GM10266 (cell line): ENCODE results near the gene C11orf21.
"Not testable (repeated sequence)": the region's sequence is repeated elsewhere in the genome, so short reads cannot be mapped to it uniquely, and the experiment has no call there.

Source experiments
- DNase-seq: peaks from one replicate; pipeline ENCODE4 v3.0.0; 2012; ENCODE audit errors: extremely low spot score
- CTCF ChIP-seq: IDR thresholded peaks from 2 replicates; pipeline ENCODE4 v1.5.1; 2012; ENCODE audit warnings: mild to moderate bottlenecking, low read depth; ENCODE audit not compliant: control insufficient read depth, insufficient read depth; ENCODE audit errors: missing control alignments

C11orf21 gene

GRCh38 chr11:2290351-2290841 lies 11.3 kb downstream of the C11orf21 start:
- TF ChIP-seq CTCF, result no peak
- DNase-seq, result no peak

GRCh38 chr11:2289859-2290258 lies 11.9 kb downstream of the C11orf21 start:
- no peak for TF ChIP-seq CTCF
- no peak for DNase-seq

DNA sequence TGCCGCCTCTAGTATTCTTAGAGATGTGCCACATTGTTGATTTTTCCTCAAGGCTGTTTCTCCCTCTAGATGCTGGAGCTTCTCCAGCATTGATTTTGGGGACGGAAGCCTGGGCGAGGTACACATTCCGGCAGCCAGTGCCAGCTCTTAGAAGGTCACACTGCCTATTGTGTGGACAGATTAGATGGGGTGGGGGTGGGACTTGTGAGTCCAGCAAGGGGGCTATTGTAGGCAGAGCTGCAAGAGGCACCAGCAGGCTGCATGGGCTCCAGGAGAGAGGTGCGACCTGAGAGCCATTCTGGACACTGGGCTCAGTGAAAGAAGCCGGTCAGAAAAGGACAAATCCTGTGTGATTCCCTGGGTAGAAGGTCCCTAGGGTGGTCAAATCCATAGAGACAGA lies 12.4 kb downstream of the C11orf21 start:
- no peak for DNase-seq
- no peak for TF ChIP-seq CTCF

- no peak for DNase-seq
- no peak for TF ChIP-seq CTCF
Measured at GRCh38 chr11:2287091-2287490, 14.6 kb downstream of the C11orf21 start.

DNA sequence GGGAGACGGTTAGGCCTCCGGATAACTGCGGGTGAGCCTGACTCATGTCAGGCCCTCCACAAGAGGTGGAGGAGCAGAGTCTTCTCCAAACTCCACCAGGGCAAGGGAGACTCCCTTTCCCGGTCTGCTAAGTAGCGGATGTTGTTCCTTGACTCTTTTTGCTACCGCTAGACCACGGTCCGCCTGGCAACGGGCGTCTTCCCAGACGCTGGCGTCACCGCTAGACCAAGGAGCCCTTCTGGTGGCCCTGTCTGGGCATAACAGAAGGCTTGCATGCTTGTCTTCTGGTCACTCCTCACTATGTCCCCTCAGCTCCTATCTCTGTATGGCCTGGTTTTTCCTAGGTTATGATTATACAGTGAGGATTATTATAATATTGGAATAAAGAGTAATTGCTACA lies 15.4 kb downstream of the C11orf21 start:
- not testable (repeated sequence) for DNase-seq

- no peak for TF ChIP-seq CTCF
- DNase-seq, result no peak
Measured at GRCh38 chr11:2280208-2280607, 21.5 kb downstream of the C11orf21 start.

DNA sequence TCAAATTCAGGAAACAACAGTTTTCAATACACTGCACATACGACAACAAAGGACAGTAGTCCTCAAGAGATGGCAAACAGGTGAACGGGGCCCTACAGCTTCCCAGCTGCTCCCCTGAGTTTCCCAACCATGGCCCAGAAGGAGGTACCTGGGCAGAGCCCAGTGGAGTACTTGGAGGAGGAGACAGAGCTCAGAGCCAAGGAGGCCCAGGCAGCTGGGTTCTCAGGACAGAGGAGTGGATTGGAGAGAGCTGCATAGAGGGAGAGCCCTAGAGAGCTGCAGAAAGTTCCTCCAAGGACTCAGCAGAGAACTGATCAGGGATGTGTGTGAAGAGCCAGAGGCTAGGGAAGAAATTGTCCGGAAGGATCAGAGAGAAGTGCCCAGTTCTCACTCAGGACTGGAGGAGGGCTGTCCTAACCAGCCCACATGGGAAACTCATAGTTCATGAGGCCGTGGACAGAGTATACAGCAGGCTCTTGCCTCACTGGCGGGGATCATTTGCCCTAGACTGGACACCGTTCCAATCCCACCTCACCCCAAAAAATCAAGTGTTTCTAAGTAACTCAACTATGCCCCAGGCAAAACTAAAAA lies 23.7 kb downstream of the C11orf21 start:
- no peak for DNase-seq
- no peak for TF ChIP-seq CTCF

- no peak for TF ChIP-seq CTCF
- DNase-seq, result no peak
Measured at GRCh38 chr11:2277008-2277346, 24.7 kb downstream of the C11orf21 start.
